Measurements from ENCODE around the gene ATG7.

The ATG7 gene

GRCh38 chr3:11582191-11582968 is 310.2 kb downstream of the ATG7 start:
- ChIA-PET CTCF (interaction anchor here (1.0 to 1.2 kb wide), 2 partner anchors 11 to 14 kb away, joined by 3 to 4 read pairs; no protein-coding TSS in a partner anchor), POLR2A (no interaction called here)
- DNase-seq (ENCODE audit: extremely low spot score), result no peak
- no peak for TF ChIP-seq CTCF (IDR thresholded peaks at IDR 0.05; ENCODE audit: control extremely low read depth, extremely low read depth, low read depth, missing control alignments)

- DNase-seq (ENCODE audit: extremely low spot score), result no peak
- ChIA-PET POLR2A (no interaction called here), CTCF (interaction anchor here (0.7 to 1.0 kb wide), 2 partner anchors 26 to 55 kb away, joined by 3 read pairs; no protein-coding TSS in a partner anchor)
- no peak for TF ChIP-seq CTCF (IDR thresholded peaks at IDR 0.05; ENCODE audit: control extremely low read depth, extremely low read depth, low read depth, missing control alignments)
These were observed 311.0 kb downstream of the ATG7 start for GRCh38 chr3:11583235-11583634.

- DNase-seq (ENCODE audit: extremely low spot score), result no peak
- CTCF ChIA-PET, result interaction anchor here (0.7 to 1.0 kb wide), 2 partner anchors 27 to 55 kb away, joined by 3 read pairs; no protein-coding TSS in a partner anchor
- no peak for TF ChIP-seq CTCF (IDR thresholded peaks at IDR 0.05; ENCODE audit: control extremely low read depth, extremely low read depth, low read depth, missing control alignments)
- POLR2A ChIA-PET, result no interaction called here
These were observed 311.4 kb downstream of the ATG7 start for GRCh38 chr3:11583638-11584046.

GRCh38 chr3:11584570-11584969 is 312.4 kb downstream of the ATG7 start:
- no peak for DNase-seq (ENCODE audit: extremely low spot score)
- ChIA-PET CTCF (no interaction called here), POLR2A (no interaction called here)
- no peak for TF ChIP-seq CTCF (IDR thresholded peaks at IDR 0.05; ENCODE audit: control extremely low read depth, extremely low read depth, low read depth, missing control alignments)

- CTCF ChIA-PET, result no interaction called here
- TF ChIP-seq CTCF (IDR thresholded peaks at IDR 0.05; ENCODE audit: control extremely low read depth, extremely low read depth, low read depth, missing control alignments), result no peak
- no peak for DNase-seq (ENCODE audit: extremely low spot score)
- POLR2A ChIA-PET, result no interaction called here
These were observed 315.6 kb downstream of the ATG7 start for GRCh38 chr3:11587766-11588165.

- no peak for TF ChIP-seq CTCF (IDR thresholded peaks at IDR 0.05; ENCODE audit: control extremely low read depth, extremely low read depth, low read depth, missing control alignments)
- ChIA-PET CTCF (no interaction called here), POLR2A (no interaction called here)
- no peak for DNase-seq (ENCODE audit: extremely low spot score)
These were observed 316.1 kb downstream of the ATG7 start for GRCh38 chr3:11588338-11588737.

All from GM10248 (cell line).